HEK293 (cell line): Measurements from ENCODE around the gene LACTBL1.

ENCODE experiments used
- CTCF ChIA-PET: fragments of 350-600 bp; formaldehyde crosslinking; extraction: SDS; loops from one replicate; lab custom pipeline; 2021; ENCODE audit warnings: antibody characterized with exemption; lab: Yijun Ruan, JAX
- POLR2A ChIA-PET: fragments of 300-600 bp; formaldehyde crosslinking; extraction: SDS; loops from one replicate; lab custom pipeline; 2020; ENCODE audit warnings: antibody characterized with exemption, inconsistent platforms; lab: Yijun Ruan, JAX
- H3K27ac ChIP-seq: fragments of 200-500 bp; sonication (Bioruptor generic); 2 replicates; pipeline ENCODE4 v1.5.1; 2014; ENCODE audit warnings: low read depth, low read length, control low read depth, inconsistent platforms; ENCODE audit errors: extremely low read depth
- H3K36me3 ChIP-seq, 2 experiments: fragments of 200-500 bp in 1 of 2; sonication (Bioruptor generic) in 1 of 2; 1 replicate in 1 of 2; 2 replicates in 1 of 2; pipeline ENCODE4 v1.5.1; 2014 to 2017; ENCODE audit warnings: inconsistent platforms in 2 of 2, low read length in 2 of 2; ENCODE audit not compliant: control insufficient read depth in 2 of 2, insufficient read depth in 1 of 2
- H3K4me1 ChIP-seq: fragments of 200-500 bp; sonication (Bioruptor generic); 2 replicates; pipeline ENCODE4 v1.5.1; 2014; ENCODE audit warnings: mild to moderate bottlenecking, low read length, inconsistent platforms; ENCODE audit not compliant: control insufficient read depth, insufficient read depth
- H3K4me3 ChIP-seq: 2 replicates; pipeline ENCODE4 v1.5.1; 2011; ENCODE audit warnings: low read depth, mild to moderate bottlenecking, control low read depth, low read length, moderate library complexity
- H3K9me3 ChIP-seq: fragments of 200-500 bp; sonication (Bioruptor generic); 2 replicates; pipeline ENCODE4 v1.5.1; 2014; ENCODE audit warnings: low read depth, low read length, inconsistent platforms; ENCODE audit not compliant: control insufficient read depth, insufficient read depth
- GLIS1 ChIP-seq: fragments of 450-650 bp; formaldehyde crosslinking; IDR thresholded peaks from 2 replicates; pipeline ENCODE4 v1.5.1; 2016; ENCODE audit warnings: missing biosample characterization, missing genetic modification characterization
- KLF8 ChIP-seq: fragments of 450-650 bp; formaldehyde crosslinking; IDR thresholded peaks from 2 replicates; pipeline ENCODE4 v1.5.1; 2016; ENCODE audit warnings: missing biosample characterization, missing genetic modification characterization
- MZF1 ChIP-seq: fragments of 450-650 bp; formaldehyde crosslinking; IDR thresholded peaks from 2 replicates; pipeline ENCODE4 v1.5.1; 2017; ENCODE audit warnings: missing biosample characterization, missing genetic modification characterization, borderline replicate concordance
- OSR2 ChIP-seq: fragments of 450-650 bp; formaldehyde crosslinking; IDR thresholded peaks from 2 replicates; pipeline ENCODE4 v1.5.1; 2016; ENCODE audit warnings: missing biosample characterization, missing genetic modification characterization
- PRDM10 ChIP-seq: fragments of 450-650 bp; formaldehyde crosslinking; IDR thresholded peaks from 2 replicates; pipeline ENCODE4 v1.5.1; 2016; ENCODE audit warnings: missing biosample characterization, missing genetic modification characterization
- ZBTB1 ChIP-seq: fragments of 450-650 bp; formaldehyde crosslinking; IDR thresholded peaks from 2 replicates; pipeline ENCODE4 v1.5.1; 2016; ENCODE audit warnings: missing biosample characterization, missing genetic modification characterization
- ZIC2 ChIP-seq: fragments of 450-650 bp; formaldehyde crosslinking; IDR thresholded peaks from 2 replicates; pipeline ENCODE4 v1.5.1; 2016; ENCODE audit warnings: missing biosample characterization, missing genetic modification characterization
- ZNF148 ChIP-seq: fragments of 450-650 bp; formaldehyde crosslinking; IDR thresholded peaks from 2 replicates; pipeline ENCODE4 v1.5.0; 2017; ENCODE audit warnings: missing biosample characterization, missing genetic modification characterization, borderline replicate concordance
- ZNF155 ChIP-seq: fragments of 450-650 bp; formaldehyde crosslinking; IDR thresholded peaks from 2 replicates; pipeline ENCODE4 v1.5.1; 2016; ENCODE audit warnings: missing biosample characterization, missing genetic modification characterization
- ZNF169 ChIP-seq: fragments of 450-650 bp; formaldehyde crosslinking; IDR thresholded peaks from 2 replicates; pipeline ENCODE4 v1.5.1; 2016; ENCODE audit warnings: missing biosample characterization, missing genetic modification characterization
- ZNF214 ChIP-seq: fragments of 450-650 bp; formaldehyde crosslinking; IDR thresholded peaks from 2 replicates; pipeline ENCODE4 v1.5.1; 2017; ENCODE audit warnings: missing biosample characterization, mild to moderate bottlenecking, missing genetic modification characterization, borderline replicate concordance
- ZNF24 ChIP-seq: fragments of 450-650 bp; formaldehyde crosslinking; IDR thresholded peaks from 2 replicates; pipeline ENCODE4 v1.5.1; 2016; ENCODE audit warnings: missing biosample characterization, missing genetic modification characterization
- ZNF274 ChIP-seq, 2 experiments: fragments of 200-500 bp in 1 of 2; fragments of 450-650 bp in 1 of 2; sonication (Bioruptor generic) in 1 of 2; formaldehyde crosslinking in 1 of 2; IDR thresholded peaks; 2 replicates each; pipeline versions ENCODE4 v1.5.1 to v1.6.1; 2014 to 2016; ENCODE audit warnings: borderline replicate concordance in 1 of 2, inconsistent platforms in 1 of 2, low read length in 1 of 2, missing biosample characterization in 1 of 2, missing genetic modification characterization in 1 of 2
- ZNF311 ChIP-seq: fragments of 450-650 bp; formaldehyde crosslinking; IDR thresholded peaks from 2 replicates; pipeline ENCODE4 v1.5.1; 2017; ENCODE audit warnings: missing biosample characterization, missing genetic modification characterization, borderline replicate concordance
- ZNF341 ChIP-seq: fragments of 450-650 bp; formaldehyde crosslinking; IDR thresholded peaks from 2 replicates; pipeline ENCODE4; 2016; ENCODE audit warnings: low read depth, missing biosample characterization, missing genetic modification characterization
- ZNF391 ChIP-seq: fragments of 450-650 bp; formaldehyde crosslinking; IDR thresholded peaks from 2 replicates; pipeline ENCODE4 v1.5.1; 2016; ENCODE audit warnings: low read depth, missing biosample characterization, missing genetic modification characterization, borderline replicate concordance
- ZNF423 ChIP-seq: fragments of 450-650 bp; formaldehyde crosslinking; IDR thresholded peaks from 2 replicates; pipeline ENCODE4 v1.5.1; 2016; ENCODE audit warnings: missing biosample characterization, missing genetic modification characterization
- ZNF530 ChIP-seq: fragments of 450-650 bp; formaldehyde crosslinking; IDR thresholded peaks from 2 replicates; pipeline ENCODE4 v1.5.1; 2016; ENCODE audit warnings: low read depth, missing biosample characterization, missing genetic modification characterization
- ZNF555 ChIP-seq: fragments of 450-650 bp; formaldehyde crosslinking; conservative IDR thresholded peaks from 2 replicates; pipeline ENCODE4 v1.5.1; 2017; ENCODE audit warnings: missing biosample characterization, mild to moderate bottlenecking, missing genetic modification characterization, inconsistent platforms
- ZNF629 ChIP-seq: fragments of 450-650 bp; formaldehyde crosslinking; IDR thresholded peaks from 2 replicates; pipeline ENCODE4 v1.5.1; 2017; ENCODE audit warnings: missing biosample characterization, missing genetic modification characterization
- ZXDB ChIP-seq: fragments of 450-650 bp; formaldehyde crosslinking; IDR thresholded peaks from 2 replicates; pipeline ENCODE4 v1.5.1; 2016; ENCODE audit warnings: missing biosample characterization, missing genetic modification characterization

Gene LACTBL1

GRCh38 chr1:22920734-22921451 lies 51.8 kb downstream of the LACTBL1 start:
- ChIA-PET POLR2A (no interaction called here), CTCF (interaction anchor here (0.6 to 1.3 kb wide), 6 partner anchors 10 to 480 kb away, joined by 3 to 5 read pairs (median 3); no protein-coding TSS in a partner anchor)
- TF ChIP-seq ZXDB (tag by site-specific recombination) (no peak), ZBTB1 (tag by site-specific recombination) (no peak), ZIC2 (tag by site-specific recombination) (no peak), ZNF629 (tag by site-specific recombination) (no peak), ZNF214 (tag by site-specific recombination) (no peak), ZNF391 (tag by site-specific recombination) (no peak), ZNF341 (tag by site-specific recombination) (no peak)

GRCh38 chr1:22920026-22920733 lies 52.5 kb downstream of the LACTBL1 start:
- Histone ChIP-seq H3K4me1 (no peaks in the 10 kb centered on the region), H3K4me3 (no peak overlapping the region), H3K9me3 (no peaks in the 10 kb centered on the region), H3K27ac (no peak overlapping the region), H3K36me3 (no peaks in the 10 kb centered on the region)
- ChIA-PET CTCF (interaction anchor here (1.2 to 1.3 kb wide), 2 partner anchors 10 to 27 kb away, joined by 3 to 5 read pairs; no protein-coding TSS in a partner anchor), POLR2A (no interaction called here)
- 0 out of 2 replicates have a peak, but pooled peaks have one; percentile 8 for TF ChIP-seq GLIS1
- TF ChIP-seq KLF8 = no peak

More at GRCh38 chr1:22920734-22921451, 51.8 kb downstream of the LACTBL1 start:
- Histone ChIP-seq H3K27ac (no peak overlapping the region), H3K9me3 (no peaks in the 10 kb centered on the region), H3K4me1 (no peaks in the 10 kb centered on the region), H3K4me3 (no peak overlapping the region), H3K36me3 (no peaks in the 10 kb centered on the region)

GRCh38 chr1:22919341-22920025 lies 53.2 kb downstream of the LACTBL1 start:
- H3K27ac ChIP-seq = no peak overlapping the region
- no peaks in the 10 kb centered on the region for H3K4me1 ChIP-seq
- H3K4me3 ChIP-seq = no peak overlapping the region
- no peaks in the 10 kb centered on the region for H3K9me3 ChIP-seq
- ChIA-PET POLR2A (no interaction called here), CTCF (no interaction called here)
- no peaks in the 10 kb centered on the region for H3K36me3 ChIP-seq
- TF ChIP-seq ZNF155 (tag by site-specific recombination) (no peak), MZF1 (tag by site-specific recombination) (no peak), ZNF274 (IDR thresholded peaks at IDR 0.05; ENCODE audit: low read length) (no peak), ZNF274 (tag by site-specific recombination; IDR thresholded peaks at IDR 0.05; ENCODE audit: borderline replicate concordance) (no peak), ZNF311 (tag by site-specific recombination) (no peak), PRDM10 (tag by site-specific recombination) (no peak), ZNF423 (tag by site-specific recombination) (no peak), ZNF169 (tag by site-specific recombination) (no peak), ZNF24 (tag by site-specific recombination) (no peak), ZNF555 (no peak), ZNF530 (no peak), OSR2 (tag by site-specific recombination) (no peak), ZNF148 (tag by site-specific recombination) (no peak)
